Subcutaneous adipose tissue (tissue), 4 donors: Measurements from ENCODE around the gene CRYBA1. TPM values are rescaled to one million over a fixed set of nuclear protein-coding genes. Genes with fewer than 3 reads are reported as not detected.

Source experiments
- total RNA-seq, 4 donors: library from RNA; depleted of rRNA; stranded (reverse); fragments of >200 nt; gene quantifications; one replicate each; pipeline ENCODE4 v1.1.0, GENCODE V29; 2016
- TF ChIP-seq, protein P1 (sequence below): fragments of 450-650 bp; IDR thresholded peaks from one replicate; pipeline ENCODE4 v1.5.1; 2016; ENCODE audit warnings: low read depth, mild to moderate bottlenecking, control low read depth, antibody characterized with exemption, moderate library complexity

CRYBA1 gene
- total RNA-seq, 4 donors from 2014 or later: not detected

DNA sequence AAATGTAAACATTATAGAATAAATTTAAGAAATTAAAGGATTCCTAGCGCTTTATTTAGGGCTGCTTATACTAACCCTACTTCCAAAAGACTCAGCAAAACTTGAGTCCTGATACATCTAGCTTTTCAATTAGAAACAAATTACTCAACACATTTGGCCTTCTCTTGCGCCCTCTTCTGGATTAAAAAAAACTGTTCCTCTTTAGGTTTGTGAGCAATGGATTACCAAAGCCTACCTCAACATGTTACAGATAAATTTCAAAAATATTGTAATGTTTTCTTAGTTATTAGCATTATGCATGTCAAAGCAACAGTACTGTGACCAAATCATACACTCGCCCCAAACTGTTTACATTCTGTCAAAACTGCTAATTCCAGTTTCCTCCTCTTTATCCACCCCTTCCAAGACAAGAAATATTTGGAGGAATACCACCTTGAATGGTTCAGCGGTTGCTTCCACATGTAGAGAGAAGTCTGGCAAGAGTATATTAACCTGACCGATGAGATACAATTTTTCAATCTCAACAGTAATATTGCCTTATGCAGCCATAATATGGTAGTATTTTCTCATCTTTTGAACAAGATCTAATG is 44.6 kb downstream of the CRYBA1 start:
- TF ChIP-seq, protein P1, sequence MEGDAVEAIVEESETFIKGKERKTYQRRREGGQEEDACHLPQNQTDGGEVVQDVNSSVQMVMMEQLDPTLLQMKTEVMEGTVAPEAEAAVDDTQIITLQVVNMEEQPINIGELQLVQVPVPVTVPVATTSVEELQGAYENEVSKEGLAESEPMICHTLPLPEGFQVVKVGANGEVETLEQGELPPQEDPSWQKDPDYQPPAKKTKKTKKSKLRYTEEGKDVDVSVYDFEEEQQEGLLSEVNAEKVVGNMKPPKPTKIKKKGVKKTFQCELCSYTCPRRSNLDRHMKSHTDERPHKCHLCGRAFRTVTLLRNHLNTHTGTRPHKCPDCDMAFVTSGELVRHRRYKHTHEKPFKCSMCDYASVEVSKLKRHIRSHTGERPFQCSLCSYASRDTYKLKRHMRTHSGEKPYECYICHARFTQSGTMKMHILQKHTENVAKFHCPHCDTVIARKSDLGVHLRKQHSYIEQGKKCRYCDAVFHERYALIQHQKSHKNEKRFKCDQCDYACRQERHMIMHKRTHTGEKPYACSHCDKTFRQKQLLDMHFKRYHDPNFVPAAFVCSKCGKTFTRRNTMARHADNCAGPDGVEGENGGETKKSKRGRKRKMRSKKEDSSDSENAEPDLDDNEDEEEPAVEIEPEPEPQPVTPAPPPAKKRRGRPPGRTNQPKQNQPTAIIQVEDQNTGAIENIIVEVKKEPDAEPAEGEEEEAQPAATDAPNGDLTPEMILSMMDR: no peak

DNA sequence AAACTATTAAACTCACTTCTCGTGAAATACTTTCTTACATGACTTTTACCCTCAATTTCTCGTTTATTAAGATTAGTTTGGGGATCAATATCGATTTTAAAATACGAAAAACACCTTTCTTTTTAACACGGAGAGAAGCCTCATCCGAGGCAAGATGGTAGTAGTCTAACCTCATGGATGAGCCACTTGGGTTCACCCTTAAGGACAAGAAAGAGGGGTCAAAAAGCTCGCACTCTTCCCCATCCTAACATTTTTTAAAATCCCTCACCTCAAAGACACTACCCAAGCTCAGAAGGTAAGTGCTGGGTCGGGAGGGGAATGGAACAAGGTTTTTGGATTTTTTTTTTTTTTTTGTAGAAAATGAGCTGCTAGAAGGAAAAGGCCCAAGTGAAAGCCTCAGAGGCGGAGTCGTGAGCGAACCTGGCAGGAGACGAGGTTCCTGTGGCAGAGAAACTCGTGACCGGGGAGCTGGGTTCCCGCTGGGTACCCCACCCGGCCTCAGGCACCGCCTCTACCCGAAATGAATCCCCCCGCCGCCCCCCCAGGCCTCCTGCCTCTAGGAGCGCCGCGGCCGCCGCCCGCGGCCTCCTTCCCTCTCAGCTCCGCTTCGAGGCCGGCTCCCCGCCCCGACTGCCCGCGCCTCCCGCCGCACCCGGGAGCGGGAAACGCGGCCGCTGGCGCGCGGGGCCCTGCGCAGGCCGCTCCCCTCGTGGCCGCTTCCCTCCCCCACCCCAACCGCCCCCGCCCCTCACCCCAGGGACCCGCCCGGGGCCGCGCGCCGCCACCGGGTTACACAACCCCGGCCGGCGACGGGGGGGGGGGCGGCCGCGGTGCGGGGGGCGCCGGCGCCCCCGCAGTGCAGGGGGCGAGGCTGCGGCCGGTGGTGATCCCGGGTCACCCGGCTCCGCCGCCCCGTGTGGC is 45.7 kb downstream of the CRYBA1 start:
- TF ChIP-seq, protein P1: no peak

DNA sequence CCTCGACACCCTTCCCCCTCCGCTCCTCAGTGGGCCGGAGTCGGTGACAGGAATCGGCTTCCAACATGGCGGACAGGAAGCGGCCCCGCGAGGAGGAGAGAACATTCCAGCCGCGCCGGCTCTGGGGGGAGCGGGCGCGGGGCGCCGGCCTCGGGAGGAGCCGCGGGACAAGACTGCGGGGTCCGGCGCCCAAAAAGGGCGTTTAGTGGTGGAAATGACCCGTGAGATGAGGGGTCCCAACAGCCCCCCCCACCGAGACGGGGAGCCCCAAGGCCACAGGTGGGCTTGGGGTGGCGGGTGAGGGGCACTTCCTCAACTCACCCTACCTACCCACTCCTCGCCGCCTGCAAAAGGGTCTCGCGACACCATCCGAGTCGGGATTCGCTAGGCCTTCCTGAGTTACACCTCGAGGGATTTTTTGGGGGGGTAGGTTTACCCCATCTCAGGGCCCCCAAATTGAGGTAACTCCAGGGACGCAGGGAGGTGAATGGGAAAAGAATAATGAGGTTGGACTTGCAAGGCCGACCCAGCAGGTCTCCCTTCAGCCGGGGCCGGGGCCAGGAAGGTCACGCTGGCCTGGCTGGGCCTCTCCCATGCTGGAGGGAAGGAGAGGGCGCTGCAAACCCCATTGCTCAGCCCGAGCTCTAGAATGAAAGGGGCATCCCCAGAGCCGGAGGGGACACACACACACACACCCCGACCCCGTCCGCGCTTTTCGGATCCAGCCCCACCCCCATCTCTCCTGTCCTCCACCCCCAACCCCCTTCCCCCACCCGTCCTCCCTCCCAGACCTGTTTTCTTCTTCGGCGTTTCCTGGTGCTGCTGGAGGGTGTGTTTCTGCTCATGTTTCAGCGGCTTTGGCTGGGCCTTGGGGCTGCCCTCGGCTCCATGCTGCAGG is 46.6 kb downstream of the CRYBA1 start:
- TF ChIP-seq, protein P1: no peak

DNA sequence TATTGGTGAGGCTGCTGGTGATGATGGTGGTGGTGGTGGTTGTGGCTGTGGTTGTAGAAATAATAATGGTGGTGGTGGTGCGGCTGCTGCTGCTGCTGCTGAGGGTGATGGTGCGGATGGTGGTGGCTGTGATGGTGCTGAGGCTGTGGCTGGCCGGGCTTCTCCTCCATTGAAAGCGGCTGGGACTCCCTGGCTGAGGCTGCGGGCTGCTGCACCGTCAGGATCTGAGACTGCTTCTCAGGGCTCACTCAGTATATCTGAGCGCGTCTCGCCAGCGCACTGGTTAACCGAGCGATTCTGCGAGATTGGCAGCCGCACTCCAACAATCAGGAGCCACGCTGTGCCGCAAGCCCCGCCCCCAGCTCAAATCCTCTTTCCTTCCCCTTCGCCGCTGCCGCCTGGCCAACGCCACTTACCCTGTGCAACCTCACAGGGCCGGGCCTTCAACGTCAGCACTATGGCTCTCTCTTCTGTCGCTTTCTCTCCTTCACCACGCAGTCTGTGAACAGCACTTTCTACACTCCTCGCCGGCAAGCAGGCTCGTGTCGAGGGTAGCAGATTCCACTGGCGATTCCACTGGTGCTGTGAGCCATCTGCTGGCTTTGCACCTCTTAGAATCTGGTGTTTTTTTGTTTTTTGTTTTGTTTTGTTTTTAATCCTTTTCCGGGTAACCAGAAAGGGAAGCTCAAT is 47.4 kb downstream of the CRYBA1 start, which contains the start of gene NUFIP2:
TSS of gene NUFIP2 (minus strand) at position 259 of the 690 bp plus-strand sequence. CDS start at position 170, 89 bp downstream.
- TF ChIP-seq, protein P1: no peak

DNA sequence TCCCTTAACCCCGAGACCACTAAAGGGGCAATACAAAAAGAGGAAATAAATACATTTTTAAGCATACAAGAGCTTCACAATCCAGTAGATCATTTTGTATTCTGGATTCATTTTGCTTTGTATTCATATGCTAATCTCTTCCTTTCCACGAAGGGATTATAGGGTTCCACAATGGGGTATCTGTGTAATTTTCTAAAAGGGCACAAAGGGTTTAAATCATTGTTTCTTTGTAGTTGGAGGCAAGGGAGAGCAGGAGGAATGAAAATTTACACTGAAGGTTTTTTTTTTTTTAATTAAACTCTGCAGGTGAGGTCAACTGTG is 47.9 kb downstream of the CRYBA1 start:
- TF ChIP-seq, protein P1: no peak

DNA sequence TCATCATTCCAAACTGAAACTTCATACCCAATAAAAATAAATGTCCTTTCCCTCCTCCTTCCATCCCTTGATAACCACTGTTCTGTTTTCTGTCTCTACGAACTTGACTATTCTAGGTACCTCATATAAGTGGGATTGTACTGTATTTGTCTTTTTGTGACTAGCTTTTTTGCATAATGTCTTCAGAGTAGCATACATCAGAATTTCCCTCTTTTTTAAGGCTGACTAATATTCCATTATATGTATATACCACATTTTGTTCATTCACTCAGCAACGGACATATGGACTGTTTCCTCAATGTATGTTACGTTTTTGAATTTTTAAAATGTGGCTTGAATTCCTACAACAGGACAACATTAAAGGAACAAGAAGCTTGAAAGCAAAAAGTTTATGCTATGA is 48.8 kb downstream of the CRYBA1 start:
- TF ChIP-seq, protein P1: no peak
